Fibroblast of lung (primary cell): ENCODE measurements around the gene SMIM38. TPM values are rescaled to one million over a fixed set of nuclear protein-coding genes. Genes with fewer than 3 reads are reported as not detected.

Experiments
- DNase-seq, 2 donors: peaks; one replicate each; pipeline versions ENCODE4 v3.0.0 to v3.0.0-alpha.2; 2010; ENCODE audit warnings: low read depth in 2 of 2
- H2AFZ ChIP-seq: 2 replicates; pipeline ENCODE4 v1.5.1; 2012; ENCODE audit warnings: low read length, control low read depth, inconsistent platforms
- H3K27ac ChIP-seq: 2 replicates; pipeline ENCODE4 v1.5.1; 2011; ENCODE audit warnings: low read length, control low read depth; ENCODE audit not compliant: insufficient read depth
- H3K27me3 ChIP-seq: 2 replicates; pipeline ENCODE4 v1.5.1; 2011; ENCODE audit warnings: mild to moderate bottlenecking, low read length; ENCODE audit not compliant: control insufficient read depth, insufficient read depth
- H3K36me3 ChIP-seq: 2 replicates; pipeline ENCODE4 v1.5.1; 2011; ENCODE audit warnings: low read length; ENCODE audit not compliant: control insufficient read depth, insufficient read depth
- H3K4me1 ChIP-seq: 2 replicates; pipeline ENCODE4 v1.5.1; 2011; ENCODE audit warnings: low read length; ENCODE audit not compliant: control insufficient read depth, insufficient read depth; ENCODE audit errors: extremely low read depth
- H3K4me2 ChIP-seq: 2 replicates; pipeline ENCODE4 v1.5.1; 2011; ENCODE audit warnings: low read length, control low read depth; ENCODE audit not compliant: insufficient read depth; ENCODE audit errors: extremely low read depth
- H3K4me3 ChIP-seq, 4 experiments: fragments of 200-600 bp in 1 of 4; sonication (generic) in 1 of 4; replicated peaks in 1 of 4; 2 replicates each; pipeline ENCODE4 v1.5.1; 2011 to 2016; ENCODE audit warnings: low read length in 4 of 4, low read depth in 3 of 4, mild to moderate bottlenecking in 3 of 4, control low read depth in 2 of 4, inconsistent platforms in 1 of 4, mixed read lengths in 1 of 4; ENCODE audit not compliant: insufficient read depth in 1 of 4; ENCODE audit errors: control extremely low read depth in 1 of 4
- H3K79me2 ChIP-seq: 2 replicates; pipeline ENCODE4 v1.5.1; 2012; ENCODE audit warnings: mild to moderate bottlenecking, low read length, inconsistent platforms; ENCODE audit not compliant: control insufficient read depth, insufficient read depth
- H3K9ac ChIP-seq: 2 replicates; pipeline ENCODE4 v1.5.1; 2011; ENCODE audit warnings: mild to moderate bottlenecking, low read length, control low read depth; ENCODE audit not compliant: insufficient read depth
- H3K9me3 ChIP-seq: 2 replicates; pipeline ENCODE4 v1.5.1; 2012; ENCODE audit warnings: low read depth, low read length; ENCODE audit not compliant: control insufficient read depth, insufficient read depth
- H4K20me1 ChIP-seq: 2 replicates; pipeline ENCODE4 v1.5.1; 2011; ENCODE audit warnings: low read length; ENCODE audit not compliant: control insufficient read depth, insufficient read depth; ENCODE audit errors: extremely low read depth
- EZH2 ChIP-seq: IDR thresholded peaks from 2 replicates; pipeline ENCODE4 v1.5.1; 2012; ENCODE audit warnings: low read length, control low read depth, mild to moderate bottlenecking; ENCODE audit errors: missing control alignments
- polyA plus RNA-seq, 2 donors: library from polyadenylated mRNA; depleted of rRNA in 1 of 2; stranded (reverse) in 1 of 2; unstranded in 1 of 2; fragments of >200 nt; gene quantifications; 2 replicates each; pipeline ENCODE4 v1.2.1, GENCODE V29; 2011 to 2012; ENCODE audit warnings: missing spikeins in 1 of 2
- total RNA-seq: library from RNA; depleted of rRNA; stranded (reverse); fragments of >200 nt; gene quantifications from 2 replicates; pipeline ENCODE4 v1.2.1, GENCODE V29; 2014
- TF ChIP-seq, protein P1 (sequence below), 2 donors: IDR thresholded peaks in 1 of 2; conservative IDR thresholded peaks in 1 of 2; 1 replicate in 1 of 2; 2 replicates in 1 of 2; pipeline ENCODE4 v1.5.1; 2011 to 2012; ENCODE audit warnings: low read length in 2 of 2, control low read depth in 1 of 2, inconsistent platforms in 1 of 2, low read depth in 1 of 2, mild to moderate bottlenecking in 1 of 2

SMIM38 gene
- total and polyA plus RNA-seq, 2 donors (not counting 1 experiment from before 2014, with no cell fraction given), result 0.06 to 0.33 TPM

DNA sequence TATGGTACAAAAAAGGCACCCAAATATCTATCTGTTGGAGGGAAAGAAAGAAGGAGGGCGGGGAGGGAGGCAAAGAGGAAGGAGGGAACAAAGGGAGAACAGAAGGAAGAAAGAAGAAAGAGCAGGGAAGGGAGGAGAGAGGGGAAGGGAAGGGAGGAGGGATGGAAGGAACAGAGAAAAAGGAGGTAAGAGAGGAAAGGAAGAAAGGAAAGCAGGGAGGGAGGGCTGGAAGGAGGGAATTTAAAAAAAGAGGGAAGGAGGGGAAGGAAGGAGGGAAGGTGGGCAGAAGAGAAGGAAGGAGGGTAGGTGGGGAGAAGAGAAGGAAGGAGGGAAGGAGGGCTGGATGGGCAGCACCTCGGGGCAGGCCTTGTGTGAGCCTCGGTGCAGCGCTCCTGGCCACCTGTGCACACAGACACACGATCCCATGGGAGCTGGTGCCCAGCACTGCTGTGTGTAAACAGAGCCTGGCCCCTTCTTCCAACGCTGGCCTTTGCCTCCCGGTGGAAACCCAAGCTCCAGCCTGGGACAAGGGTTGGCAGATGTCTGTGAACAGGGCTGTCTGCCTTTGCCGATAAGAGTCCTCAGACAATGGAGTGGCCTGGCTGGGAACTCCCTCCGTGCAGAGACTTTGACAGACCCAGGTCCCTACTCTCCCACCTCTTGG, 23.2 kb downstream of the SMIM38 start:
- Histone ChIP-seq H3K9ac (no peak overlapping the region), H3K27ac (no peak overlapping the region), H3K4me2 (no peak overlapping the region), H3K79me2 (no peaks in the 10 kb centered on the region), H3K4me3 (no peak overlapping the region), H4K20me1 (no peaks in the 10 kb centered on the region), H3K9me3 (no peaks in the 10 kb centered on the region), H3K27me3 (peaks cover 14% of the 10 kb centered on the region), H2AFZ (no peak overlapping the region), H3K4me1 (no peaks in the 10 kb centered on the region), H3K36me3 (no peaks in the 10 kb centered on the region)
- TF ChIP-seq, protein P1, sequence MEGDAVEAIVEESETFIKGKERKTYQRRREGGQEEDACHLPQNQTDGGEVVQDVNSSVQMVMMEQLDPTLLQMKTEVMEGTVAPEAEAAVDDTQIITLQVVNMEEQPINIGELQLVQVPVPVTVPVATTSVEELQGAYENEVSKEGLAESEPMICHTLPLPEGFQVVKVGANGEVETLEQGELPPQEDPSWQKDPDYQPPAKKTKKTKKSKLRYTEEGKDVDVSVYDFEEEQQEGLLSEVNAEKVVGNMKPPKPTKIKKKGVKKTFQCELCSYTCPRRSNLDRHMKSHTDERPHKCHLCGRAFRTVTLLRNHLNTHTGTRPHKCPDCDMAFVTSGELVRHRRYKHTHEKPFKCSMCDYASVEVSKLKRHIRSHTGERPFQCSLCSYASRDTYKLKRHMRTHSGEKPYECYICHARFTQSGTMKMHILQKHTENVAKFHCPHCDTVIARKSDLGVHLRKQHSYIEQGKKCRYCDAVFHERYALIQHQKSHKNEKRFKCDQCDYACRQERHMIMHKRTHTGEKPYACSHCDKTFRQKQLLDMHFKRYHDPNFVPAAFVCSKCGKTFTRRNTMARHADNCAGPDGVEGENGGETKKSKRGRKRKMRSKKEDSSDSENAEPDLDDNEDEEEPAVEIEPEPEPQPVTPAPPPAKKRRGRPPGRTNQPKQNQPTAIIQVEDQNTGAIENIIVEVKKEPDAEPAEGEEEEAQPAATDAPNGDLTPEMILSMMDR (conservative IDR thresholded peaks at IDR 0.05 in 1 of 2, IDR thresholded peaks at IDR 0.05 in 1 of 2; ENCODE audit: low read depth in 1 of 2, low read length in 2 of 2), result no peak
- TF ChIP-seq EZH2, result no peak
- DNase-seq, result no peak

DNA sequence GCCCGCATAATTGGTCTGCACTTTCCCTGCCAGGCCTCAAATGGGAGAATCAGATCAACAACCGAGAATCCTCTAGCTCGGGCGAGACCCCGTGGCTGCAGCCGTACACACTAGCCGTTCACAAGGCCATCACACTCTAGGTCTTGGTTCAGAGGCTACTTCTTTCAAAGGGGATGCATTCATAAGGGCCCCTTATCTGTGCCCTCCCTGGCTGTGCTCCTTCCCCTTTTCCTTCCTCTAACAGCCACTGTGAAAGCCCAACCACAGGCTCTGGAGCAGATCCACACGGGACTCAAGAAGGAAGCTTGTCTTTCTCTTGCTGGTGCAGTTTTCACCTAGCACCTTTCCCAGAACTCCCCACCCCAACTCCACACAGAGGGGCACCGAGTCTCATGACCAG, 24.5 kb downstream of the SMIM38 start:
- no peaks in the 10 kb centered on the region for H4K20me1 ChIP-seq
- no peaks in the 10 kb centered on the region for H3K79me2 ChIP-seq
- no peak for DNase-seq
- H3K36me3 ChIP-seq, result no peaks in the 10 kb centered on the region
- no peak for TF ChIP-seq EZH2
- TF ChIP-seq, protein P1 (conservative IDR thresholded peaks at IDR 0.05 in 1 of 2, IDR thresholded peaks at IDR 0.05 in 1 of 2; ENCODE audit: low read depth in 1 of 2, low read length in 2 of 2), result no peak
- H3K9ac ChIP-seq, result no peak overlapping the region
- no peaks in the 10 kb centered on the region for H3K9me3 ChIP-seq
- H3K4me2 ChIP-seq, result no peak overlapping the region
- no peak overlapping the region for H2AFZ ChIP-seq
- no peak overlapping the region for H3K27ac ChIP-seq
- no peak overlapping the region for H3K4me3 ChIP-seq
- H3K27me3 ChIP-seq, result peaks cover 14% of the 10 kb centered on the region
- H3K4me1 ChIP-seq, result no peaks in the 10 kb centered on the region

DNA sequence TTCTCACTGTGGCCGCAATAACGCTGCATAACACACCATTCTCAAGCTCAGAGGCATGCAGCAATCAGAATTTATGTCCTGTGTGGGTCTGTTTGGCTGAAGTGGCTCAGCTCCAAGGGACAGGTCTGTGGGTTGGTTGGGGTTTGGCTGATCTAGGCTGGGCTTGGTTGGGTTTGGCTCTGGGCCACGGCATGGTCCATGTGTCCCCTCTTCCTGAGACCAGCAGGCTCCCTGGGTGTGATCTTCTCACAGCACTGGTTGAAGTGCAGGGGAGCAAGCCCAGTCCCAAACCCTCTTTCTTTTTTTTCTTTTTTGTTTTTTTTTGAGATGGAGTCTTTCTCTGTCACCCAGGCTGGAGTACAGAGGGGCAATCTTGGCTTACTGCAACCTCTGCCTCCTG, 25.0 kb downstream of the SMIM38 start:
- no peak for DNase-seq
- Histone ChIP-seq H4K20me1 (no peaks in the 10 kb centered on the region), H3K4me1 (no peaks in the 10 kb centered on the region), H2AFZ (no peak overlapping the region), H3K79me2 (no peaks in the 10 kb centered on the region), H3K27me3 (peaks cover 11% of the 10 kb centered on the region), H3K4me3 (no peak overlapping the region), H3K9ac (no peak overlapping the region), H3K36me3 (no peaks in the 10 kb centered on the region), H3K9me3 (no peaks in the 10 kb centered on the region), H3K27ac (no peak overlapping the region), H3K4me2 (no peak overlapping the region)
- TF ChIP-seq EZH2, result no peak
- TF ChIP-seq, protein P1 (conservative IDR thresholded peaks at IDR 0.05 in 1 of 2, IDR thresholded peaks at IDR 0.05 in 1 of 2; ENCODE audit: low read depth in 1 of 2, low read length in 2 of 2), result no peak
